DOHH2 (cell line): ENCODE measurements around the gene SMIM33.

Experiments
- CTCF ChIP-seq: fragments of 200-600 bp; sonication (generic); IDR thresholded peaks from one replicate; pipeline ENCODE4 v1.5.1; 2014; ENCODE audit warnings: antibody characterized with exemption, mild to moderate bottlenecking, low read depth, low read length; ENCODE audit not compliant: poor library complexity, severe bottlenecking
- EZH2phosphoT487 ChIP-seq: fragments of 200-600 bp; sonication (generic); IDR thresholded peaks from 2 replicates; pipeline ENCODE4 v1.6.1; 2017; ENCODE audit warnings: borderline replicate concordance, mild to moderate bottlenecking, antibody characterized with exemption, low read length, moderate library complexity, mixed read lengths

GRCh38 chr5:139473565-139473964 lies 2.8 kb downstream of the SMIM33 start:
- TF ChIP-seq EZH2phosphoT487 (no peak), CTCF (no peak)
